Activated CD4-positive, alpha-beta T cell treated with anti-CD3 and anti-CD28 coated beads, Interleukin-2, amount 10 ng/mL, durations not matched to agents 7 days and 5 days (primary cell): ENCODE results near the gene STON1. TPM values are rescaled to one million over a fixed set of nuclear protein-coding genes. Genes with fewer than 3 reads are reported as not detected.
"Not testable (repeated sequence)": the region's sequence is repeated elsewhere in the genome, so short reads cannot be mapped to it uniquely, and the experiment has no call there.

Experiments used
- CTCF ChIA-PET: fragments of 350-600 bp; sonication (Branson Sonifier 250); formaldehyde crosslinking; loops from one replicate; lab custom pipeline; 2021; ENCODE audit warnings: antibody characterized with exemption; lab: Charles Lee
- POLR2A ChIA-PET: fragments of 350-600 bp; sonication (Branson Sonifier 250); formaldehyde crosslinking; loops from one replicate; lab custom pipeline; 2021; ENCODE audit warnings: antibody characterized with exemption; lab: Charles Lee
- DNase-seq: peaks from one replicate; pipeline ENCODE4 v3.0.0-alpha.2; 2020
- H3K27ac Mint-ChIP-seq: one replicate; pipeline ENCODE4 v1.8.0; 2021; ENCODE audit warnings: mild to moderate bottlenecking, moderate library complexity, mixed read lengths
- H3K27me3 Mint-ChIP-seq: one replicate; pipeline ENCODE4 v1.8.0; 2021; ENCODE audit warnings: mixed read lengths
- H3K36me3 Mint-ChIP-seq: one replicate; pipeline ENCODE4 v1.8.0; 2021; ENCODE audit warnings: low read depth, mixed read lengths
- H3K4me1 Mint-ChIP-seq: one replicate; pipeline ENCODE4 v1.8.0; 2021; ENCODE audit warnings: mixed read lengths
- H3K4me3 Mint-ChIP-seq: one replicate; pipeline ENCODE4 v1.8.0; 2021; ENCODE audit warnings: mild to moderate bottlenecking, moderate library complexity, mixed read lengths
- H3K9me3 Mint-ChIP-seq: one replicate; pipeline ENCODE4 v1.8.0; 2021; ENCODE audit warnings: mixed read lengths
- total RNA-seq, 2 experiments: library from RNA; stranded (reverse); gene quantifications; one replicate each; pipeline ENCODE4 v1.2.3, GENCODE V29; 2021

The STON1 gene
- total RNA-seq, 2 experiments from 2014 or later: 1.9 to 2.1 TPM

DNA sequence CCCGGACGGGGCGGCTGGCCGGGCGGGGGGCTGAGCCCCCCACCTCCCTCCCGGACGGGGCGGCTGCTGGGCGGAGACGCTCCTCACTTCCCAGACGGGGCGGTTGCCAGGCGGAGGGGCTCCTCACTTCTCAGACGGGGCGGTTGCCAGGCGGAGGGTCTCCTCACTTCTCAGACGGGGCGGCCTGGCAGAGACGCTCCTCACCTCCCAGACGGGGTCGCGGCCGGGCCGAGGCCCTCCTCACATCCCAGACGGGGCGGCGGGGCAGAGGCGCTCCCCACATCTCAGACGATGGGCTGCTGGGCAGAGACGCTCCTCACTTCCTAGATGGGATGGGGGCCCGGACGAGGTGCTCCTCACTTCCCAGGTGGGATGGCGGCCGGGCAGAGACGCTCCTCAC, 84.6 kb downstream of the STON1 start:
- H3K9me3 Mint-ChIP-seq, H3K27ac Mint-ChIP-seq, H3K4me3 Mint-ChIP-seq, DNase-seq, POLR2A ChIA-PET, H3K4me1 Mint-ChIP-seq, H3K27me3 Mint-ChIP-seq, H3K36me3 Mint-ChIP-seq: not testable (repeated sequence)
- CTCF ChIA-PET: interaction anchor here (0.6 kb wide), 1 partner anchor 413 kb away, joined by 3 read pairs; no protein-coding TSS in a partner anchor

DNA sequence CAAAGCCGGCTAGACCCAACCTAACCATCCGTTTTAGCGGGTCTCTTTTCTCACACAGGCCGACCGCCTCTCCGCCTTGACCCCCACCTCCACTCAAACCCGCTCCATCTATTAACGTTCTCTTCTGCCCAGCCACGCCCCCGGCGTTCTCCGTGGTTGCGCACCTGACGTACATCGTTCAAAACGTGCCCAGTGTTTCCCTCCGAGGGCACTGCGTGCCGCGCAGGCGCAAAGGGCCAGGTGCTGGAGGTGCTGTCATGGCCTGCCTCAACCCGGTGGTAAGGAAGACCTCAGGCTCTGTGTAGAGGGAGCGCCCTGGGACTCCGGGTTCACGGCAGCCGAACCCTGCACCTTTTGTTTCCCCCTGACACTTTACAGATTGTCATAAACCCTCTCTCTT, 87.7 kb downstream of the STON1 start, which contains the start of gene GTF2A1L:
Gene GTF2A1L (plus strand): TSS at position 239 of the 400 bp plus-strand sequence. CDS start 19 bp downstream, at position 258.
- H3K27me3 Mint-ChIP-seq: peaks cover 6% of the 10 kb centered on the region
- ChIA-PET CTCF (interaction anchor here (0.6 kb wide), 1 partner anchor 40 kb away, joined by 3 read pairs; no protein-coding TSS in a partner anchor), POLR2A (no interaction called here)
- no peak within 1 kb of the TSS for H3K27ac Mint-ChIP-seq
- no peaks in the 10 kb centered on the region for H3K36me3 Mint-ChIP-seq
- H3K4me3 Mint-ChIP-seq: no peak within 1 kb of the TSS
- H3K9me3 Mint-ChIP-seq: peaks cover 4% of the 10 kb centered on the region
- no peaks in the 10 kb centered on the region for H3K4me1 Mint-ChIP-seq
- no peak for DNase-seq

DNA sequence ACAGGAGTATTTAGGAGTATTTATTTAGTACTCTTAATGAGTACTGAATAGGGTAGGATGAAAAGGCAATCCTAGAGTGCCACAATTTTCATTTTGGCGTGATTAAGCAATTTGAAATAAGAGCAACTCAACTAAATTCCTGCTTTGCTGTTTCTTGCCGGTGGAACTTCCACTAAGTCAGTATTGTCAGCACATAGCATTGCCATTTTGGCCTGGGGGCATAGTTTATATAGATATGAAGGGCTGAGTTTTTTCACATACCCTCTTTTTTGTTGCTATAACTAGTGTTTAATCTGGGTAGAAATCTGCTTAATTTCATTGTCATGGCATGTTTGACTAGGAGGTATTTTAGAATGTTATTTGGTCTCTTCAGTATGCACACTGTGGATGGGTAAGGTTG, 89.6 kb downstream of the STON1 start:
- Mint-ChIP-seq H3K4me3 (no peak overlapping the region), H3K4me1 (no peaks in the 10 kb centered on the region), H3K9me3 (no peaks in the 10 kb centered on the region), H3K36me3 (no peaks in the 10 kb centered on the region), H3K27me3 (peaks cover 3% of the 10 kb centered on the region), H3K27ac (no peak overlapping the region)
- DNase-seq: no peak
- ChIA-PET CTCF (no interaction called here), POLR2A (no interaction called here)

DNA sequence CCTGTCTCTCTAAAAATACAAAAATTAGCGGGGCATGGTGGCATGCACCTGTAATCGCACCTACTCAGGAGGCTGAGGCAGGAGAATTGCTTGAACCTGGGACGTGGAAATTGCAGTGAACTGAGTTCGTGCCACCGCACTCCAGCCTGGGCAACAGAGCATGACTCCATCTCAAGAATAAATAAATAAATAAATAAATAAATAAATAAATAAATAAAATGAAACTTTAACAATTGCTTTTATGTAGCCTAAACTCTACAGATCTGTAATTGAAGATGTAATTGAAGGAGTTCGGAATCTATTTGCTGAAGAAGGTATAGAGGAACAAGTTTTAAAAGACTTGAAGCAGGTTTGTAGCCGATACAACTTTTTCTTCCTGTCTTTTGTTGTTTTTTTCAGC, 90.7 kb downstream of the STON1 start:
- CTCF ChIA-PET: no interaction called here
- no peak for DNase-seq
- H3K27ac Mint-ChIP-seq: no peak overlapping the region
- peaks cover 3% of the 10 kb centered on the region for H3K27me3 Mint-ChIP-seq
- H3K36me3 Mint-ChIP-seq: no peaks in the 10 kb centered on the region
- H3K4me3 Mint-ChIP-seq: no peak overlapping the region
- no peaks in the 10 kb centered on the region for H3K9me3 Mint-ChIP-seq
- no peaks in the 10 kb centered on the region for H3K4me1 Mint-ChIP-seq
- POLR2A ChIA-PET: no interaction called here

DNA sequence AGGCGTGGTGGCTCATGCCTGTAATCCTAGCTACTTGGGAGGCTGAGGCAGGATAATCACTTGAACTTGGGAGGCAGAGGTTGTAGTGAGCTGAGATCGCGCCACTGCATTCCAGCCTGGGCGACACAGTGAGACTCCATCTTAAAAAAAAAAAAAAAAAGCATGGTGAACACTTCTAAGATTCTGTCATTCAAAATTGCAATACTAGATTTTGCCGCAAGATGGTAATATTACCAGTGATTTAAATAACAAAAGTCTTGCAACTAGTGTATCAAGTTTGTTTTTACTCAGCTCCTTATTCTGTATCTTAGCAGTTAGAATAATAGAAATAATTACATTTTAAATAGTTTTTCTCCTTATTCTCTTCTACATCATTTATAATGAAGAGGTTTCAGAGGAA, 92.7 kb downstream of the STON1 start:
- POLR2A ChIA-PET: not testable (repeated sequence)

DNA sequence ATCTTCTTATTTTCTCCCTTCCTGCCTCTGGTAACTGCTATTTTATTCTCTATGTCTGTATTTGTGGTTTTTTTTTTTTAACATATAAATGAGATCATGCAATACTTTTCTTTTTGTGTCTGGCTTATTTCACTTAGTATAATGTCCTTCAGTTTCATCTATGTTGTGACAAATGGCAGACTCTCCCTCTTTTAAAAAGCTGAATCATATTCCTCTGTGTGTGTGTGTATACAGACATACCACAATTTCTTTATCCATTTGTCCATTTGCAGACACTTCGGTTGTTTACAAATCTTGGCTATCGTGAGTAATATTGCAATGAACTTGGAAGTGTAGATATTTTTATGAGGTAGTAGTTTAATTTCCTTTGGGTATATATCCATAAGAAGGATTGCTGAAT, 94.7 kb downstream of the STON1 start:
- H3K9me3 Mint-ChIP-seq: no peaks in the 10 kb centered on the region
- CTCF ChIA-PET: no interaction called here
- H3K4me1 Mint-ChIP-seq: no peaks in the 10 kb centered on the region

More for the DNA sequence above, 92.7 kb downstream of the STON1 start:
- H3K4me1 Mint-ChIP-seq, H3K27me3 Mint-ChIP-seq, H3K4me3 Mint-ChIP-seq, DNase-seq, H3K9me3 Mint-ChIP-seq, H3K36me3 Mint-ChIP-seq, H3K27ac Mint-ChIP-seq: not testable (repeated sequence)
- CTCF ChIA-PET: interaction anchor here (0.6 kb wide), 1 partner anchor 1779 kb away, joined by 3 read pairs; no protein-coding TSS in a partner anchor

DNA sequence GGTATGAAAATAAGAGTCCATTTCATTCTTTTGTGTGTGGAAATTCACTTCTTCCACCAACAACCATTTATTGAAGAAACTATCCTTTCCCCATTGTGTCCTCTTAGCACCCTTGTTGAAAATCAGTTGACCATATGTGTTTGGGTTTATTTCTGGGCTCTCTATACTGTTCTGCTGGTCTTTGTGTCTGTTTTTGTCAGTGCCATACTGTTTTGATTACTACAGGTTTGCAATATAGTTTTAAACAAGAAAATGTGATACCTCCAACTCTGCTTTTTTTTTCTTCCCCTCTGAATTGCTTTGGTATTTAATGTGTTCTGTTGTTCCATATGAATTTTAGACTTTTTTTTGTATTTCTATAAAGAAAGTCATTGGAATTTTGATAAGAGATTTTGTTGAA, 96.1 kb downstream of the STON1 start:
- ChIA-PET CTCF (no interaction called here), POLR2A (no interaction called here)
- no peak for DNase-seq
- Mint-ChIP-seq H3K4me1 (no peaks in the 10 kb centered on the region), H3K27ac (no peak overlapping the region), H3K36me3 (no peaks in the 10 kb centered on the region), H3K4me3 (no peak overlapping the region), H3K9me3 (no peaks in the 10 kb centered on the region), H3K27me3 (no peaks in the 10 kb centered on the region)

More for the DNA sequence above, 94.7 kb downstream of the STON1 start:
- no peaks in the 10 kb centered on the region for H3K36me3 Mint-ChIP-seq
- POLR2A ChIA-PET: no interaction called here
- H3K4me3 Mint-ChIP-seq: no peak overlapping the region
- DNase-seq: no peak
- no peak overlapping the region for H3K27ac Mint-ChIP-seq
- no peaks in the 10 kb centered on the region for H3K27me3 Mint-ChIP-seq

DNA sequence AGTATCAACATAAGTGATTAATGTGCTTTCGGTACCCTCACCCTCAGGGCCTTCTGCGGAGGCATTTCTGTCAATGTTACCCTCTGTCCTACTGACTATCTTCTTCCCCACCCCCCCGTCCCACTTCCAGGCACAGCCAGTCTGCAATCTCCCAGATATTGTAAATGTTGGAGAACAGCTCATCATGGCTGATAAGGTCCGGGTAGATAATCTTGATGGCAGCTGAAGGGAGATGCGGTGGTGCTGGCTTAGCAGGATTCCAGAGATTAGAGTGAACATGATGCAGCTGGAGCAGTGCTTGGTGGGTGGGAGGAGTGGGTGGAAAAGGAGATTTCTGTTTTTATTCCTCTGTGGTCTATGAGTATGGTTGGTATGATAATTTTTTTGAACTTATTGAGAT, 103.2 kb downstream of the STON1 start:
- Mint-ChIP-seq H3K36me3 (no peaks in the 10 kb centered on the region), H3K9me3 (no peaks in the 10 kb centered on the region), H3K4me3 (no peak overlapping the region), H3K4me1 (no peaks in the 10 kb centered on the region), H3K27me3 (peaks cover 4% of the 10 kb centered on the region), H3K27ac (no peak overlapping the region)
- ChIA-PET POLR2A (no interaction called here), CTCF (no interaction called here)
- no peak for DNase-seq

DNA sequence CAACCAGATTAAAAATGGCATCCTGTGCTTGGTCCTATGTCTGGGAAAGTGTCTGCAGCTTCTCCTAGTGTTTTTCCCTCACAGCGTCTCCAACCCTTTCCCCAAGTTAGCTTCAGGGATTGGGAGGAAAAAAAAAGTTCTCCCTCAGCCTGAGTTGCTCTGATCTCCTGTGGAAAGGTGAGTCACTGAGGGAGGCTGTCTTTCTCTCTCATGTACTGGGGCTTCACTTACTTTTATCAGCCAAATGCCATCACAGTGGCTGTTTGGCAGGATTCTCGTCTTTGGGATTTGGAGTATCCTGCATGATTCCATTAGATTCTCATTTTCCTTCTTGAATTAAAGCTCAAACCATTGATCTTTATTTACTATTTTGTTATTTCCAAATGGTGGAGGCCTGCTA, 105.8 kb downstream of the STON1 start:
- Mint-ChIP-seq H3K4me1 (no peaks in the 10 kb centered on the region), H3K9me3 (no peaks in the 10 kb centered on the region), H3K27ac (no peak overlapping the region), H3K4me3 (no peak overlapping the region), H3K27me3 (peaks cover 7% of the 10 kb centered on the region), H3K36me3 (no peaks in the 10 kb centered on the region)
- CTCF ChIA-PET: no interaction called here
- DNase-seq: no peak
- POLR2A ChIA-PET: no interaction called here

DNA sequence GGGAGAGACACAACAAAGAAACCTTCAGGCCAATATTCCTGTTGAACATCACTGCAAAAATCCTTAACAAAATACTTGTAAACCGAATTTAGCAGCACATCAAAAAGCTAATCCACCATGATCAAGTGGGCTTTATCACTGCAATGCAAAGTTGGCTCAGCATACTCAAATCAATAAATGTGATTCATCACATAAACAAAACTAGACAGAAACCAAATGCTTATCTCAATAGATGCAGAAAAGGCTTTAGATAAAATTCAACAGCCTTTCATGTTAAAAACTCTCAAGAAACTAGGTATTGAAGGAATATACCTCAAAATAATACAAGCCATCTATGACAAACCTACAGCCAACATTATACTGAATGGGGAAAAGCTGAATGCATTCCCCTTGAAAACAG, 108.3 kb downstream of the STON1 start:
- Mint-ChIP-seq H3K4me1 (no peaks in the 10 kb centered on the region), H3K27me3 (peaks cover 7% of the 10 kb centered on the region), H3K27ac (no peak overlapping the region), H3K9me3 (no peaks in the 10 kb centered on the region), H3K4me3 (no peak overlapping the region), H3K36me3 (no peaks in the 10 kb centered on the region)
- ChIA-PET POLR2A (no interaction called here), CTCF (no interaction called here)
- no peak for DNase-seq

Other genes starting within 250 kb of the STON1 start
- 10 to 100 TPM; 60.0 to 68.4 TPM for gene FOXN2, start 215.5 kb upstream of the STON1 start, total RNA-seq
- 10 to 100 TPM; 39.3 to 43.0 TPM for gene PPP1R21, start 89.4 kb upstream of the STON1 start, total RNA-seq
- not detected for gene GTF2A1L, start 87.7 kb downstream of the STON1 start, total RNA-seq
- gene LHCGR, start 225.6 kb downstream of the STON1 start, total RNA-seq: not detected